DMS153 treated with DMSO at 0.1 percent for 48 hours (cell line): ENCODE data around the gene TFPT.

Experiments used
- DNase-seq: peaks from one replicate; lab custom pipeline; 2025; ENCODE audit not compliant: unreplicated experiment; lab: John Stamatoyannopoulos, UW

Gene TFPT

GRCh38 chr19:54115109-54116063 lies at the start of gene TFPT, which contains the start of gene PRPF31:
Gene TFPT (minus strand): TSS chr19:54115657. CDS start chr19:54115269, 388 bp downstream.
Gene PRPF31 (plus strand): TSS chr19:54115754. CDS start chr19:54118279, 2,525 bp downstream.
- peak; percentile 92 for DNase-seq

- DNase-seq: no peak
Measured at GRCh38 chr19:54165222-54165621, 49.8 kb upstream of the TFPT start.

DNA sequence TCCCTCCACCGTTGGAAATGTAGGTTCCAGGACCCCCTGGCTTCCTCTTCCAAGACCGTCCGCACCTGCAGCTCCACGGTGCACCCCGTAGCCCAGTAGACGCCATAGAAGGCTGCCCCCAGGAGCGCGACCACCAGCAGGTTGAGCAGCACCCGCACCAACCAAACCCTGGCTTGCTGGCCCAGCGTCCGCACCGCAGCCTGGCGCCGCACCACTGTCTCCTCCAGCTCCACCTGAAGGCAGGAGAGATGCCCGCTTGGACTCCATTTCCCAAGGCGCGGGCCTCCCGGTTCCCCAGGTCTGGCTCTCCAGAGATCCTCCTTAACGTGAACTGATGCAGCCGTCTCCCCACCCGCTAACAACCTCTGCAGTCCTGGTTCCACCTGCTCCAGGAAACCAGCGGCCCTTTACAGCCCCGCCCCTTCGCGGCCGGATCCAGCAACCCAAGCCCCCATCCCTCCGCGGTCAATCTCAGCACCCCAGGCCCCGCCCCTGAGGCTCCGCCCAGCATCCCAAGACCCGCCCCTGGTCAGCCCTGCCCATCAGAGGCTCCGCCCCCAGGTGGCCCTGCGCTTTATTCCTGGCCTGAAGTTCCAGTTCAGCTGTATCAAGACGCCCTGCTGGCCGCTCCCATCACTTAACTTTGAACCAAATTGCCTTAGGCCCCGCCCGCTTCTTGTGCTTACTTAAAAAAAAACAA lies 49.1 kb upstream of the TFPT start:
- DNase-seq: peak; percentile 44

DNA sequence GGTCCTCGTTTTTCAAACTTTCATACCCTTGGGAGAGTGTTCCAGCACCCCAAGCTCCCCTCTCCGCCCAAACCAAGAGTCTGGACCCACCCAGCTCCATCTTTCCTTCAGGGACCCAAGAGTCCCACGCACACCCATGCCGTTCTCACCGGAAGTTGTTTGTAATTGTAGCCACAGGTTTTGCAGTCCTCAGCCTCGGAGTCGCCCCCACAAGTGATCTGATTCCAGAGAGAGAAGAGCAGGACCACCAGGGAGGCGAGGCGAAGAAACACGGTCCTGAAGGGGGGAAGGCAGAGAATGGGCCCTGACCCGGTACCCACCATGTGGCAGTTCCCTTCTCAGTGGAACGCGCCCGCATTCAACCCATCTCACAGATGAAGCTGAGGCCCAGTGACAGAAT lies 47.4 kb upstream of the TFPT start:
- no peak for DNase-seq

GRCh38 chr19:54162241-54162805 lies 46.9 kb upstream of the TFPT start:
- DNase-seq: peak; percentile 31

DNA sequence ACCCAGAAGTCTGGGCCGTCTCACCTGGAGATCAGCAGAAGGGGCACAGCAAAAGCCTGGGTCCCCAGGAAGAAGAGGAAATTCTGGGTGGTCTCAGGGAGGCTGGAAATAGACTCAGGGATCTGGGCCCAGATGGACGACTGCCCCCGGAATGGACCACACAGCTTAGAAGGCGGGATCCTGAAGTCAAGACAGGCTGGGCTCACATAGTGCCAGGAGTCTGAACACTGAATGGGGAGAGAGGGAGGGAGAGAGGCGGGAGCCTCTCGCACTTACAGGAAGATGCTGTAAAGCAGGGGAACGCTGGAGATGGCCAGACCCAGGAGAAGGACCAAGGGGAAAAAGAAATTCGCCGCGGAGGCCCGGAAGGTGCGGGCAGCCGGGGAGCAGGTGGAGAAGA lies 45.4 kb upstream of the TFPT start:
- no peak for DNase-seq

DNA sequence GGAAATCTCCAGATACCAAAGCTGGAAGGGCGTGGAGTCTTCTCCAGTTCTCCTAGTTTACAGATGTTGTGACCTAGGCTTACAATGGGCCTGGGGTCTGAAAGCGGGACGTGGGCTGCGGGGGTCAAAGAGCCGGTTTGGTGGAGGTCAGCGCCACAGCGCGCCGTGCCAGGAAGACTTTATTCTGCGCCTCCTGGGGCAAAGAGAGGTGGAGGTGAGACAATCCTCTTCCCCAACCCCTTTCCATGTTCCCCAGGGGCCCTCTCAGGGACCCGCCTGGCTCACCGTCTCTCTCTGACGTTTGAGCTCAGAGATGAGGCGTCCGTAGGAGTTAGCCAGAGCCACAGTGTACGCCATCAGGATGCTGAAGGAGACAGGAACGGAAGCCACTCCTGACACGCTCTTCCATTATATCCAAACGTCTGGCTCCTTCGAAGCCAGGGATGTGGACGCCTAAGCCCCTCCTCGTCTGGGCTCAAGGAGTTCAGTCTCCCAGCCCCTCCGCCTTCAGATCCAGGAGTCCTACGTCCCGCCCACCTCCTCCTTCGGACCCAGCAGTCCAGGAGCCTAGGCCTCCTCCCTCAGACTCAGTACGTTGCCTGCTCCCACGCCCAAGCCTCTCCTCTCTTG lies 44.8 kb upstream of the TFPT start:
- no peak for DNase-seq

GRCh38 chr19:54159352-54160181 lies 44.1 kb upstream of the TFPT start, which contains the start of gene LENG1:
Gene LENG1 (minus strand): TSS chr19:54159721. CDS start chr19:54159695, 26 bp downstream.
- peak; percentile 99 for DNase-seq

- no peak for DNase-seq
Measured at GRCh38 chr19:54158812-54159351, 43.4 kb upstream of the TFPT start.

DNA sequence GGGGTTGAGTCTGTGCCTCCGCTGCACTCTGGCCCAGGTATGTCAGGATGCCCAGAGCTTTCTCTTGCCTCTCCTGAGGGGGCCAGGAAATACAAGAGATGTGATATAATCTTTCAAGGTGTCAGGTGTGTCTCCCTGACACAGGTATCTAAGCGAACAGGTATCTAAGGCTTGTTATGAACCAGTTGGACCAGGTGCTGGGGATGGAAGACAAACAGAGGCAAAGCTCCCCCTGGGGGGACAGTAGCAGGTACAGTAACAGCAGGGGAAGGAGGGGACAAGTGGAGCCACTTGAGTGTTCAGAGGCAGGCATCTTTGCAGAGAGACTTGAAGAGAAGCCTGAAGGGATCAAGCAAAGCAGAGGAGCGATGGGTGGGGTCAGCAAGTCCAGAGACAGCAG lies 41.5 kb upstream of the TFPT start:
- DNase-seq: no peak

- no peak for DNase-seq
Measured at GRCh38 chr19:54156490-54156889, 41.0 kb upstream of the TFPT start.

- no peak for DNase-seq
Measured at GRCh38 chr19:54155694-54156093, 40.2 kb upstream of the TFPT start.

DNA sequence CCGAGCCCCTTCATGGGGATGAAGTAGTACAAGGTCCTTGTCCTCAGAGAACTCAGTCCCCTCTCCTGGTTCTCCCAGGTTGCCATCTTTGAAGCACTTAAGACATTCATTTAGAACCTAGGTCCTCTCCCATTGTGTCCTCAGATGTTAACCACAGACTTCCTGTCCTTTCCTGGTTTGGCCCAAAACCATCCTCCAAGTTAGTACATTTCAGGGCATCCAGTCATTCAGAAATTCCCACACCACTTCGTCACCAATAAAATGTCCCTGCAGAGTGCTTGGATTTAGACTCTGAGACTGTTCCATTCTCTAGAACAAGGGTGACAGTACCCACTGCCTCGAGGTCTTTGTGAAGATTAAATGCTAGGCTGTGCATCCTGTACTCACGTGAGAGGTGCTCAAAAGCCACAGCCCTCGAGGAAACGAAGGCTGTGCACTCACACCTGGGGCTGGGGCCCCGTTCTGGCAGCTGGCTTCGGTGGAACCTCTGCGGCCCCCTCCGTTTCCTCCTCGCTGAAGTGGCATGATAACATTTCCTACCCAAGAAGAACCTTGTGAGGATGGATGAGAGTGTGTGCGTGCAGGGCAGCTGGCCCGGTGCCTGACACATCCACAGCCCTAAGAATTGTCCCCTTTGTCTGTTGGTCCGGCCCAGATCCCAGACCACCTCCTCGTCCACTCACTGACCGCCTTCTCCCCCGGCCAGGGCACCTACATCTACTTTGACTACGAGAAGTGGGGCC lies 39.3 kb upstream of the TFPT start:
- DNase-seq: no peak

- DNase-seq: no peak
Measured at GRCh38 chr19:54153731-54154326, 38.4 kb upstream of the TFPT start.

DNA sequence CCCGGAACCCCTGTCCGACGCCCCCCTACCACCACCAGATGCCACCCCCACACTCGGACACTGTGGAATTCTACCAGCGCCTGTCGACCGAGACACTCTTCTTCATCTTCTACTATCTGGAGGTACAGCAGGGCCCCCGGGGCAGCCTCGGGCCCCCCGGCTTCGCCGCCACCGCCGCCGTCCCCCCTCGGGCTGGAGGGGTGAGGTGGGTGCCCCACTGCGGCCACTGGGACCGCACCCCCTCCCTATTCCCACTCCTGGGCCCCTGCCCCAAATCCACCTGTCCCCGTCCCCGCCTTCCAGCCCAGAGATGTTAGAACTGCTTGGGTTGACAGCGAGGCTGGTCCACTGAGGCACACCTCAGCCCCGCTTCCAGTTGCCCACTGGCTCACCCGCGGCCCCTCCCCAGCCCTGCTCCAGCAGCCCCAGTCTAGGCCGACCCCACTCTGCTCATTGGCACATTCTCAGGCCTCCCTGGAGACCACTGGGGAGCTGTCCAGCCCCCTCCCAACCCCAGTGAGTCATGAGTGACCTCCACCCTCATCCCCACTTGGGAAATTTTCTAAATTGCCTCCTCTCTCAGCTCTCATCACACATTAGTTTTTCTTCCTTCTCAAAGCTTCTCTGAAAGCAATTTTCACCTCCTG lies 37.5 kb upstream of the TFPT start:
- DNase-seq: no peak

DNA sequence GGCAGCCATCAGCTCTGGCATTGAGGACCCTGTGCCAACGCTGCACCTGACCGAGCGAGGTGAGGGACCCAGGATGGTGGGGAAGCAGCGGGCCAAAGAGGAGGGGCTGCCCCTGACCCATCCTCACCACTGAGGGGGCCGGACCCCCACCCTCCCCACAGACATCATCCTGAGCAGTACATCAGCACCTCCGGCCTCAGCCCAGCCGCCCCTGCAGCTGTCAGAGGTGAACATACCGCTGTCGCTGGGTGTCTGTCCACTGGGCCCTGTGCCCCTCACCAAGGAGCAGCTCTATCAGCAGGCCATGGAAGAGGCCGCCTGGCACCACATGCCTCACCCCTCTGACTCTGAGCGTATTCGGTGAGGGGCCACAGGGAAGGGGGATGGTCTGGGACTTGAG lies 36.8 kb upstream of the TFPT start:
- DNase-seq: no peak

GRCh38 chr19:54151362-54152035 lies 36.0 kb upstream of the TFPT start:
- no peak for DNase-seq
